Cerebellar cortex (tissue), 1 donor: ENCODE results near the gene PRMT1.

Experiments used
- DNase-seq: peaks from one replicate; pipeline ENCODE4 v3.0.0-alpha.2; 2015; ENCODE audit warnings: low spot score

The PRMT1 gene

DNA sequence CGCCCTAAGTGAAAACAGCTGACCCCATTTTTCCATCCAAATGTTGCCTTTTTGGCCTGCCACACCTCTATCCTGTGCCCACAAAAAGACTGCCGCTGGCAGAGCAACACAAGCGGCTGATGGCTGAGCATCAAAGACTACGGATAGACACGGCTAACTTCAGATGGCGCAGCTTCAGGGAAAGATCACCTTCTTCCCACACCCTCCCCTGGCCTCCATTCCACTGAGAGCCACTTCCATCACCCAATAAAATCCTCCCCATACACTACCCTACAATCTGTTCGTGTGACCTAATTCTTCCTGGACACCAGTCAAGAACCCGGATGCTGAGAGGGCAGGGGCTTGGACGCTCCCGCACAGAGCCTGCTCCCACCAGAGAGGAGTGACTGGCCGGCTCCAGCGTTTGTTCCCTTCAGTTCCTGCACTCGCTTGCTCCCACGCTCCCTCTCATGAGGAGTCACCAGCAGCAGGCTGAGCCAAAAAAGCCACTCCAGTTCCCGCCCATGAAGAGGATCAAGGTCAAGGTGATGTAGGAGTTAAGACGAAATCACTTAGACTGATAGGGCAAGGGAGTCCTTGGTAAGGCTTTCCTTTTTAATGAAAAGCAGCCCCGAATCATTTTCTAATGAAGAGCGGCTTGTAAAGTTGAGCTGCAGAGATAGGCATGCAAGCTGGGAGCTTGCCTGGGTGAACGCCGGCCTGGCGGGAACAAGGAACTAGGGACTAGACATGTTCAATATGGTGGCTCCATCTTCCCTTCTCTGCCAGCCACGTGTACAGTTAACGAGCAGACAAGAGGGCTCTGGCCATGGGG is 50.4 kb downstream of the PRMT1 start:
- DNase-seq, result peak; percentile 86

DNA sequence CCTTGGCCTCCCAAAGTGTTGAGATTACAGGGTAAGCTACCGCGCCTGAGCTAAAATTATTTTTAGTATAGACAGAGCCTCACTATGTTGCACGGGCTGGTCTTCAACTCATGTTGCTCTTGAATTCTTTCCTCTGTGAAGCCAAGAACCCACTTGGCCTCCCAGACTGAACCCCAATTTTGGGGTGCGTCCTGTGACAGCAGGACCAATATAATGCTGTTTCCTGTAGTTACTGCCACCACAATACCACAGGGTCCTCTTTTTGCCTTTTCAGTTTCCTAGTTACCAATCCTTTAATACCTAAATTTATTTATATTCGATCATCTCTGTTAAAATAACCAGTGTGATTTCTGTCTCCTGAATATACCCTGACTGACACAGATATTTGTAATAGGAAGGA is 53.1 kb downstream of the PRMT1 start:
- no peak for DNase-seq
